Mesenchymal stem cell (in vitro differentiated cells and primary cell): ENCODE data around the gene PLA2G5.

ENCODE experiments used
- DNase-seq: peaks from one replicate; pipeline ENCODE4 v3.0.0-alpha.2; 2013
- H2AFZ ChIP-seq: one replicate; pipeline ENCODE4 v1.6.1; 2013; ENCODE audit warnings: low read depth, mild to moderate bottlenecking, control low read depth, inconsistent platforms, low read length, moderate library complexity
- H2AK5ac ChIP-seq: 2 replicates; pipeline ENCODE4 v1.6.1; 2013; ENCODE audit warnings: low read length, moderate library complexity, mild to moderate bottlenecking, inconsistent platforms; ENCODE audit not compliant: severe bottlenecking
- H2BK120ac ChIP-seq: one replicate; pipeline ENCODE4 v1.6.1; 2013; ENCODE audit warnings: low read depth, mild to moderate bottlenecking, inconsistent platforms, low read length, moderate library complexity
- H2BK12ac ChIP-seq, 2 experiments: one replicate each; pipeline ENCODE4 v1.6.1; 2013; ENCODE audit warnings: inconsistent platforms in 2 of 2, low read length in 2 of 2, mild to moderate bottlenecking in 2 of 2, moderate library complexity in 2 of 2, control low read depth in 1 of 2
- H2BK15ac ChIP-seq: one replicate; pipeline ENCODE4 v1.6.1; 2013; ENCODE audit warnings: mild to moderate bottlenecking, low read depth, inconsistent platforms; ENCODE audit not compliant: poor library complexity, severe bottlenecking
- H2BK5ac ChIP-seq: 2 replicates; pipeline ENCODE4 v1.6.1; 2013; ENCODE audit warnings: low read depth, mild to moderate bottlenecking, low read length, control low read depth, inconsistent platforms; ENCODE audit not compliant: poor library complexity, severe bottlenecking
- H3K14ac ChIP-seq, 2 experiments: one replicate each; pipeline ENCODE4 v1.6.1; 2013; ENCODE audit warnings: inconsistent platforms in 2 of 2, low read length in 2 of 2, control low read depth in 1 of 2, mild to moderate bottlenecking in 1 of 2, moderate library complexity in 1 of 2
- H3K18ac ChIP-seq, 2 experiments: one replicate each; pipeline ENCODE4 v1.6.1; 2013; ENCODE audit warnings: inconsistent platforms in 2 of 2, low read length in 2 of 2, control low read depth in 1 of 2, low read depth in 1 of 2, mild to moderate bottlenecking in 1 of 2
- H3K23ac ChIP-seq, 2 experiments: one replicate each; pipeline ENCODE4 v1.6.1; 2013; ENCODE audit warnings: inconsistent platforms in 2 of 2, low read length in 2 of 2, mild to moderate bottlenecking in 2 of 2, moderate library complexity in 2 of 2, control low read depth in 1 of 2
- H3K27ac ChIP-seq: 2 replicates; pipeline ENCODE4 v1.5.1; 2013; ENCODE audit warnings: mild to moderate bottlenecking, moderate library complexity, low read length, control low read depth, inconsistent platforms; ENCODE audit not compliant: poor library complexity, severe bottlenecking
- H3K27me3 ChIP-seq, 2 experiments: 2 replicates each; pipeline versions ENCODE4 v1.6.1 to v1.7.0; 2013; ENCODE audit warnings: low read length in 2 of 2, mild to moderate bottlenecking in 2 of 2, moderate library complexity in 2 of 2, control low read depth in 1 of 2, inconsistent platforms in 1 of 2; ENCODE audit not compliant: control insufficient read depth in 1 of 2, insufficient read depth in 1 of 2
- H3K36me3 ChIP-seq, 2 experiments: 2 replicates each; pipeline versions ENCODE4 v1.6.1 to v1.7.0; 2013; ENCODE audit warnings: low read length in 2 of 2, control low read depth in 1 of 2, inconsistent platforms in 1 of 2, low read depth in 1 of 2, mild to moderate bottlenecking in 1 of 2; ENCODE audit not compliant: insufficient read depth in 2 of 2, control insufficient read depth in 1 of 2
- H3K4ac ChIP-seq, 2 experiments: one replicate each; pipeline ENCODE4 v1.6.1; 2013; ENCODE audit warnings: inconsistent platforms in 2 of 2, low read length in 2 of 2, mild to moderate bottlenecking in 2 of 2, moderate library complexity in 2 of 2, control low read depth in 1 of 2, low read depth in 1 of 2
- H3K4me1 ChIP-seq: 2 replicates; pipeline ENCODE4 v1.6.1; 2013; ENCODE audit warnings: low read depth, low read length, control low read depth; ENCODE audit not compliant: control insufficient read depth, insufficient read depth
- H3K4me2 ChIP-seq: 2 replicates; pipeline ENCODE4 v1.6.1; 2013; ENCODE audit warnings: low read length, mild to moderate bottlenecking, inconsistent platforms; ENCODE audit not compliant: poor library complexity, severe bottlenecking
- H3K4me3 ChIP-seq, 2 experiments: 2 replicates each; pipeline versions ENCODE4 v1.5.1 to v1.7.0; 2013; ENCODE audit warnings: low read length in 2 of 2, mild to moderate bottlenecking in 2 of 2, control low read depth in 1 of 2, low read depth in 1 of 2; ENCODE audit not compliant: insufficient read depth in 1 of 2
- H3K79me1 ChIP-seq: replicated peaks from 2 replicates; pipeline ENCODE4 v1.6.1; 2013; ENCODE audit warnings: mild to moderate bottlenecking, control low read depth, low read length, inconsistent platforms; ENCODE audit not compliant: poor library complexity, severe bottlenecking
- H3K9ac ChIP-seq: 2 replicates; pipeline ENCODE4 v1.7.0; 2013; ENCODE audit warnings: mild to moderate bottlenecking, low read length, moderate library complexity
- H3K9me3 ChIP-seq: 2 replicates; pipeline ENCODE4 v1.7.0; 2013; ENCODE audit warnings: mild to moderate bottlenecking, low read length; ENCODE audit not compliant: control insufficient read depth
- H4K8ac ChIP-seq: one replicate; pipeline ENCODE4 v1.6.1; 2013; ENCODE audit warnings: inconsistent platforms, mild to moderate bottlenecking, low read length, moderate library complexity
- H4K91ac ChIP-seq: one replicate; pipeline ENCODE4 v1.6.1; 2013; ENCODE audit warnings: mild to moderate bottlenecking, low read length, inconsistent platforms
- WGBS: methylation state at CpG from one replicate; pipeline ENCODE4 v1.1.7; 2013; ENCODE audit warnings: mixed read lengths; 5-methylcytosine and 5-hydroxymethylcytosine counted together

Gene PLA2G5

GRCh38 chr1:20138961-20139550, 69.1 kb downstream of the PLA2G5 start, which contains the start of gene PLA2G2F:
Gene PLA2G2F (plus strand): TSS chr1:20139323. CDS start chr1:20139428, 105 bp downstream.
- Histone ChIP-seq H3K27ac (no peak within 1 kb of the TSS), H3K36me3 (no peaks in the 10 kb centered on the region)

GRCh38 chr1:20139776-20140612, 70.0 kb downstream of the PLA2G5 start:
- Histone ChIP-seq H2BK120ac (no peak overlapping the region), H2BK15ac (no peak overlapping the region), H3K4ac (no peak overlapping the region), H3K27me3 (peaks cover 0 to 5% of the 10 kb centered on the region in 2 experiments), H3K4me3 (no peak overlapping the region), H3K27ac (no peak overlapping the region), H3K9me3 (no peaks in the 10 kb centered on the region), H3K9ac (no peak overlapping the region), H2AK5ac (no peak overlapping the region), H2BK5ac (no peak overlapping the region), H2AFZ (no peak overlapping the region), H3K36me3 (no peaks in the 10 kb centered on the region), H3K79me1 (no peaks in the 10 kb centered on the region), H3K4me1 (no peaks in the 10 kb centered on the region), H3K18ac (no peak overlapping the region), H3K23ac (no peak overlapping the region), H4K91ac (no peak overlapping the region), H2BK12ac (no peak overlapping the region), H4K8ac (no peak overlapping the region), H3K4me2 (no peak overlapping the region), H3K14ac (no peak overlapping the region)
- no peak for DNase-seq
- 86% methylated on average over 13 of the region's 13 CpGs for WGBS

More at GRCh38 chr1:20138961-20139550, 69.1 kb downstream of the PLA2G5 start, which contains the start of gene PLA2G2F:
- H3K4me3 ChIP-seq = no peak within 1 kb of the TSS
- H2BK120ac ChIP-seq = no peak within 1 kb of the TSS
- no peak within 1 kb of the TSS for H3K9ac ChIP-seq
- no peak within 1 kb of the TSS for H2BK12ac ChIP-seq
- H2BK15ac ChIP-seq = no peak within 1 kb of the TSS
- no peak within 1 kb of the TSS for H2AFZ ChIP-seq
- no peak within 1 kb of the TSS for H2AK5ac ChIP-seq
- H3K4ac ChIP-seq = no peak within 1 kb of the TSS
- H3K23ac ChIP-seq = no peak within 1 kb of the TSS
- no peak within 1 kb of the TSS for H4K91ac ChIP-seq
- H3K79me1 ChIP-seq = no peaks in the 10 kb centered on the region
- H3K27me3 ChIP-seq = peaks cover 0 to 1% of the 10 kb centered on the region in 2 experiments
- no peak within 1 kb of the TSS for H3K14ac ChIP-seq
- H3K18ac ChIP-seq = no peak within 1 kb of the TSS
- H3K9me3 ChIP-seq = no peaks in the 10 kb centered on the region
- WGBS = 90% methylated on average over 9 of the region's 9 CpGs
- no peak within 1 kb of the TSS for H4K8ac ChIP-seq
- H2BK5ac ChIP-seq = no peak within 1 kb of the TSS
- no peak for DNase-seq
- no peaks in the 10 kb centered on the region for H3K4me1 ChIP-seq
- no peak within 1 kb of the TSS for H3K4me2 ChIP-seq

GRCh38 chr1:20141001-20141400, 71.0 kb downstream of the PLA2G5 start:
- no peak overlapping the region for H3K4ac ChIP-seq
- H4K8ac ChIP-seq = no peak overlapping the region
- H2AK5ac ChIP-seq = no peak overlapping the region
- no peaks in the 10 kb centered on the region for H3K36me3 ChIP-seq
- H2AFZ ChIP-seq = no peak overlapping the region
- no peak overlapping the region for H4K91ac ChIP-seq
- H3K23ac ChIP-seq = no peak overlapping the region
- H2BK15ac ChIP-seq = no peak overlapping the region
- H2BK12ac ChIP-seq = no peak overlapping the region
- no peak overlapping the region for H3K4me3 ChIP-seq
- no peak overlapping the region for H2BK120ac ChIP-seq
- no peaks in the 10 kb centered on the region for H3K4me1 ChIP-seq
- H3K18ac ChIP-seq = no peak overlapping the region
- no peak overlapping the region for H3K4me2 ChIP-seq
- WGBS = 86% methylated on average over 9 of the region's 9 CpGs
- peak overlapping the region in 1 of 2 experiments; percentile 18 for H3K14ac ChIP-seq
- H3K9ac ChIP-seq = no peak overlapping the region
- H3K9me3 ChIP-seq = no peaks in the 10 kb centered on the region
- no peak overlapping the region for H2BK5ac ChIP-seq
- no peak for DNase-seq
- H3K79me1 ChIP-seq = no peaks in the 10 kb centered on the region
- no peak overlapping the region for H3K27ac ChIP-seq
- peaks cover 1 to 5% of the 10 kb centered on the region in 2 experiments for H3K27me3 ChIP-seq

GRCh38 chr1:20141466-20141865, 71.5 kb downstream of the PLA2G5 start:
- H3K23ac ChIP-seq = no peak overlapping the region
- no peak overlapping the region for H2AK5ac ChIP-seq
- peaks cover 5 to 6% of the 10 kb centered on the region in 2 experiments for H3K27me3 ChIP-seq
- H3K18ac ChIP-seq = no peak overlapping the region
- H3K14ac ChIP-seq = peak overlapping the region in 1 of 2 experiments; percentile 18
- H2BK5ac ChIP-seq = no peak overlapping the region
- no peak overlapping the region for H3K9ac ChIP-seq
- H4K91ac ChIP-seq = no peak overlapping the region
- H3K4me1 ChIP-seq = no peaks in the 10 kb centered on the region
- peak overlapping the region in 1 of 2 experiments; percentile 23 for H3K4me3 ChIP-seq
- no peak for DNase-seq
- H3K4me2 ChIP-seq = no peak overlapping the region
- no peaks in the 10 kb centered on the region for H3K9me3 ChIP-seq
- H3K79me1 ChIP-seq = no peaks in the 10 kb centered on the region
- H2BK15ac ChIP-seq = no peak overlapping the region
- 89% methylated on average over 7 of the region's 7 CpGs for WGBS
- H3K4ac ChIP-seq = no peak overlapping the region
- H2BK12ac ChIP-seq = no peak overlapping the region
- no peak overlapping the region for H2BK120ac ChIP-seq
- no peaks in the 10 kb centered on the region for H3K36me3 ChIP-seq
- H2AFZ ChIP-seq = no peak overlapping the region
- H4K8ac ChIP-seq = no peak overlapping the region
- H3K27ac ChIP-seq = no peak overlapping the region
